Panc1 (cell line): Measurements from ENCODE around the gene GANAB. TPM values are rescaled to one million over a fixed set of nuclear protein-coding genes. Genes with fewer than 3 reads are reported as not detected.
"Not testable (repeated sequence)": the region's sequence is repeated elsewhere in the genome, so short reads cannot be mapped to it uniquely, and the experiment has no call there.

Experiments used
- ATAC-seq: fragments of 200-7000 bp; cut with Tn5 transposase; 2 replicates; pipeline ENCODE4 v1.9.1; 2020; ENCODE audit warnings: mild to moderate bottlenecking, moderate library complexity
- BruUV-seq: library from RNA; stranded (reverse); fragments of 400-500 nt; replicated peaks from 2 replicates; lab custom pipeline; 2021; lab: Mats Ljungman, UMichigan
- CTCF ChIA-PET: fragments of 300-600 bp; sonication (Branson Sonifier 250); formaldehyde crosslinking; loops from one replicate; lab custom pipeline; 2022; ENCODE audit warnings: antibody characterized with exemption; lab: Charles Lee
- POLR2A ChIA-PET: fragments of 300-600 bp; sonication (Branson Sonifier 250); formaldehyde crosslinking; loops from one replicate; lab custom pipeline; 2022; ENCODE audit warnings: antibody characterized with exemption; lab: Charles Lee
- DNase-seq: peaks from one replicate; pipeline ENCODE4 v3.0.0-alpha.2; 2010; ENCODE audit warnings: low read depth, low spot score
- H3K27ac ChIP-seq: 2 replicates; pipeline ENCODE4 v1.5.1; 2011; ENCODE audit warnings: mild to moderate bottlenecking, low read length, inconsistent platforms
- H3K27me3 ChIP-seq: fragments of 200-500 bp; sonication (Bioruptor generic); 2 replicates; pipeline ENCODE4 v1.6.0; 2014; ENCODE audit warnings: low read length, inconsistent platforms; ENCODE audit not compliant: control insufficient read depth, insufficient read depth
- H3K36me3 ChIP-seq: fragments of 200-500 bp; sonication (Bioruptor generic); 2 replicates; pipeline ENCODE4 v1.5.1; 2014; ENCODE audit warnings: inconsistent platforms, mild to moderate bottlenecking, low read length, moderate library complexity; ENCODE audit not compliant: control insufficient read depth, insufficient read depth
- H3K4me1 ChIP-seq: 2 replicates; pipeline ENCODE4 v1.5.1; 2011; ENCODE audit warnings: inconsistent platforms, mild to moderate bottlenecking, low read length, moderate library complexity; ENCODE audit not compliant: control insufficient read depth, insufficient read depth
- H3K4me3 ChIP-seq, 2 experiments: 2 replicates each; pipeline ENCODE4 v1.5.1; 2011 to 2012; ENCODE audit warnings: low read depth in 2 of 2, low read length in 2 of 2, mild to moderate bottlenecking in 2 of 2, inconsistent platforms in 1 of 2, moderate library complexity in 1 of 2
- H3K9me3 ChIP-seq: fragments of 200-500 bp; sonication (Bioruptor generic); 2 replicates; pipeline ENCODE4 v1.5.1; 2014; ENCODE audit warnings: low read depth, mild to moderate bottlenecking, inconsistent platforms, low read length, moderate library complexity; ENCODE audit not compliant: control insufficient read depth, insufficient read depth
- POLR2AphosphoS5 ChIP-seq: IDR thresholded peaks from 2 replicates; pipeline ENCODE4 v1.6.1; 2012; ENCODE audit warnings: mild to moderate bottlenecking, low read depth, low read length, moderate library complexity
- SIN3A ChIP-seq: IDR thresholded peaks from 2 replicates; pipeline ENCODE4 v1.6.1; 2012; ENCODE audit warnings: low read depth, mild to moderate bottlenecking, low read length, moderate library complexity, borderline replicate concordance; ENCODE audit not compliant: insufficient read depth
- TCF7L2 ChIP-seq: IDR thresholded peaks from 2 replicates; pipeline ENCODE4 v1.6.1; 2011; ENCODE audit warnings: mild to moderate bottlenecking, low read depth, low read length, inconsistent platforms
- in situ Hi-C: cut with HindIII; loops from 2 replicates; pipeline ENCODE4 v1.10.0; 2016; ENCODE audit warnings: low sequenced_read_pairs, low pct_unique_long_range_greater_than_20kb
- intact Hi-C: fragments of 100-400 bp; cut with micrococcal nuclease; formaldehyde crosslinking; loops from one replicate; pipeline ENCODE4 v1.10.0; 2022; ENCODE audit not compliant: unreplicated experiment
- total RNA-seq: library from RNA; stranded (reverse); gene quantifications from one replicate; pipeline ENCODE4 v1.2.1, GENCODE V29; 2021; ENCODE audit not compliant: unreplicated experiment
- TF ChIP-seq, protein P1 (sequence below): fragments of 450-650 bp; IDR thresholded peaks from 2 replicates; pipeline ENCODE4 v1.5.1; 2017; ENCODE audit warnings: mild to moderate bottlenecking
- TF ChIP-seq, protein P2 (sequence below), 2 experiments: IDR thresholded peaks; 2 replicates each; pipeline ENCODE4 v1.6.1; 2011 to 2012; ENCODE audit warnings: low read depth in 2 of 2, control low read depth in 1 of 2, low read length in 1 of 2, mild to moderate bottlenecking in 1 of 2, moderate library complexity in 1 of 2; ENCODE audit not compliant: insufficient read depth in 1 of 2

GANAB gene
- total RNA-seq, 1 experiment from 2014 or later = 415 TPM

DNA sequence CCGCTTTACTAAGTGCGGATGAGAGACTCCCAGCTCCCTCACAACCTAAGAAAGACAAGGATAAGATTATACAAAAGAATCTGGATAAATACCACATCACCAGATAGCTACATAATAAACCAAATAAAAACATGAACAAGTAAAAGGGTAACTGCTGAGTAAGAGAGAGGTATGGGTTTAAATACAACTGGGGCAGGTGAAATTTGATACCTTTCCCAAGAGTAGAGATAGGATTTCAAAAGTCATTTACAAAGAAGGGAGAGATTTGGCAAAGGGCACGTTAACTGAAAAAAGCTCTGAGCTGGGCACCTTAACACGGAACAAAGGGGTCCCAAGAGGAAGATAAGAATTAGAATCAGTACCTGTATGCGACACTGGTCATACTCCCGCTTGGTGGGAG is 30.7 kb upstream of the GANAB start:
- TF ChIP-seq SIN3A (no peak), POLR2AphosphoS5 (no peak), TCF7L2 (no peak)
- TF ChIP-seq, protein P1, sequence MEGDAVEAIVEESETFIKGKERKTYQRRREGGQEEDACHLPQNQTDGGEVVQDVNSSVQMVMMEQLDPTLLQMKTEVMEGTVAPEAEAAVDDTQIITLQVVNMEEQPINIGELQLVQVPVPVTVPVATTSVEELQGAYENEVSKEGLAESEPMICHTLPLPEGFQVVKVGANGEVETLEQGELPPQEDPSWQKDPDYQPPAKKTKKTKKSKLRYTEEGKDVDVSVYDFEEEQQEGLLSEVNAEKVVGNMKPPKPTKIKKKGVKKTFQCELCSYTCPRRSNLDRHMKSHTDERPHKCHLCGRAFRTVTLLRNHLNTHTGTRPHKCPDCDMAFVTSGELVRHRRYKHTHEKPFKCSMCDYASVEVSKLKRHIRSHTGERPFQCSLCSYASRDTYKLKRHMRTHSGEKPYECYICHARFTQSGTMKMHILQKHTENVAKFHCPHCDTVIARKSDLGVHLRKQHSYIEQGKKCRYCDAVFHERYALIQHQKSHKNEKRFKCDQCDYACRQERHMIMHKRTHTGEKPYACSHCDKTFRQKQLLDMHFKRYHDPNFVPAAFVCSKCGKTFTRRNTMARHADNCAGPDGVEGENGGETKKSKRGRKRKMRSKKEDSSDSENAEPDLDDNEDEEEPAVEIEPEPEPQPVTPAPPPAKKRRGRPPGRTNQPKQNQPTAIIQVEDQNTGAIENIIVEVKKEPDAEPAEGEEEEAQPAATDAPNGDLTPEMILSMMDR = no peak
- TF ChIP-seq, protein P2, sequence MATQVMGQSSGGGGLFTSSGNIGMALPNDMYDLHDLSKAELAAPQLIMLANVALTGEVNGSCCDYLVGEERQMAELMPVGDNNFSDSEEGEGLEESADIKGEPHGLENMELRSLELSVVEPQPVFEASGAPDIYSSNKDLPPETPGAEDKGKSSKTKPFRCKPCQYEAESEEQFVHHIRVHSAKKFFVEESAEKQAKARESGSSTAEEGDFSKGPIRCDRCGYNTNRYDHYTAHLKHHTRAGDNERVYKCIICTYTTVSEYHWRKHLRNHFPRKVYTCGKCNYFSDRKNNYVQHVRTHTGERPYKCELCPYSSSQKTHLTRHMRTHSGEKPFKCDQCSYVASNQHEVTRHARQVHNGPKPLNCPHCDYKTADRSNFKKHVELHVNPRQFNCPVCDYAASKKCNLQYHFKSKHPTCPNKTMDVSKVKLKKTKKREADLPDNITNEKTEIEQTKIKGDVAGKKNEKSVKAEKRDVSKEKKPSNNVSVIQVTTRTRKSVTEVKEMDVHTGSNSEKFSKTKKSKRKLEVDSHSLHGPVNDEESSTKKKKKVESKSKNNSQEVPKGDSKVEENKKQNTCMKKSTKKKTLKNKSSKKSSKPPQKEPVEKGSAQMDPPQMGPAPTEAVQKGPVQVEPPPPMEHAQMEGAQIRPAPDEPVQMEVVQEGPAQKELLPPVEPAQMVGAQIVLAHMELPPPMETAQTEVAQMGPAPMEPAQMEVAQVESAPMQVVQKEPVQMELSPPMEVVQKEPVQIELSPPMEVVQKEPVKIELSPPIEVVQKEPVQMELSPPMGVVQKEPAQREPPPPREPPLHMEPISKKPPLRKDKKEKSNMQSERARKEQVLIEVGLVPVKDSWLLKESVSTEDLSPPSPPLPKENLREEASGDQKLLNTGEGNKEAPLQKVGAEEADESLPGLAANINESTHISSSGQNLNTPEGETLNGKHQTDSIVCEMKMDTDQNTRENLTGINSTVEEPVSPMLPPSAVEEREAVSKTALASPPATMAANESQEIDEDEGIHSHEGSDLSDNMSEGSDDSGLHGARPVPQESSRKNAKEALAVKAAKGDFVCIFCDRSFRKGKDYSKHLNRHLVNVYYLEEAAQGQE (IDR thresholded peaks at IDR 0.05; ENCODE audit: insufficient read depth in 1 of 2, low read depth in 2 of 2, low read length in 1 of 2) = no peak
- CTCF ChIA-PET = no interaction called here
- intact Hi-C loops = no loop called here
- POLR2A ChIA-PET = interaction anchor here (1.4 kb wide), 1 partner anchor 10 kb away, joined by 4 read pairs; no protein-coding TSS in a partner anchor
- H3K27ac ChIP-seq = no peak overlapping the region
- H3K27me3 ChIP-seq = no peaks in the 10 kb centered on the region
- ATAC-seq (no peak), DNase-seq (no peak)
- no TSS peak for BruUV-seq
- H3K36me3 ChIP-seq = no peaks in the 10 kb centered on the region; the same call in 1 of the 2 replicates
- in situ Hi-C loops = no loop called here
- H3K4me3 ChIP-seq = no peak overlapping the region; a peak in 1 of 4 replicates
- H3K9me3 ChIP-seq = no peaks in the 10 kb centered on the region
- peaks cover 19% of the 10 kb centered on the region for H3K4me1 ChIP-seq

DNA sequence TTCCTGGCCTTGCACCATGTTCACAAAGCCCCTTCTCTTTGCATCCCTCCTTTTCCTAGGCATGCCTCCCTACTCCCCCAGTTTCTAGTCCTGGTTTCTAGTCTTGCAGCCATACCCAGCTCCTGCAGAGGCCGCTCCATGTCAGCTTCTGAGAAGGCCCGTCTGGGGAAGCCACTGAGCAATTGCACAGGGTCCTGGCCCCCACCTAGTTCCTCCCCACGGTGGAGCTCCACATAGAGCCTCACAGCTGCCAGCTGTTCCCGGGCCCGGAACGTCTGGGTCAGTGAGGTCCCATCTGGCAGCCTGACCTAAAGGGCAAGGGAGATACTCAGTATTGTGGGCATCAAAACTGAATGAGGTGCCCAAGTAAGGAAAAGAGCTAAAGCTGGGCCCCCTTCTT is 30.3 kb upstream of the GANAB start:
- ATAC-seq (no peak), DNase-seq (no peak)
- TF ChIP-seq, protein P2 (IDR thresholded peaks at IDR 0.05; ENCODE audit: insufficient read depth in 1 of 2, low read depth in 2 of 2, low read length in 1 of 2) = no peak
- no peak for TF ChIP-seq SIN3A
- TF ChIP-seq, protein P1 = no peak
- no peak for TF ChIP-seq POLR2AphosphoS5
- TF ChIP-seq TCF7L2 = no peak
- Histone ChIP-seq H3K36me3 (no peaks in the 10 kb centered on the region; the same call in 1 of the 2 replicates), H3K27me3 (no peaks in the 10 kb centered on the region), H3K27ac (no peak overlapping the region), H3K4me1 (peaks cover 19% of the 10 kb centered on the region), H3K4me3 (no peak overlapping the region), H3K9me3 (no peaks in the 10 kb centered on the region)
- in situ Hi-C loops (no loop called here), intact Hi-C loops (no loop called here)
- POLR2A ChIA-PET = interaction anchor here (1.4 kb wide), 1 partner anchor 10 kb away, joined by 4 read pairs; no protein-coding TSS in a partner anchor
- CTCF ChIA-PET = no interaction called here
- no TSS peak for BruUV-seq

DNA sequence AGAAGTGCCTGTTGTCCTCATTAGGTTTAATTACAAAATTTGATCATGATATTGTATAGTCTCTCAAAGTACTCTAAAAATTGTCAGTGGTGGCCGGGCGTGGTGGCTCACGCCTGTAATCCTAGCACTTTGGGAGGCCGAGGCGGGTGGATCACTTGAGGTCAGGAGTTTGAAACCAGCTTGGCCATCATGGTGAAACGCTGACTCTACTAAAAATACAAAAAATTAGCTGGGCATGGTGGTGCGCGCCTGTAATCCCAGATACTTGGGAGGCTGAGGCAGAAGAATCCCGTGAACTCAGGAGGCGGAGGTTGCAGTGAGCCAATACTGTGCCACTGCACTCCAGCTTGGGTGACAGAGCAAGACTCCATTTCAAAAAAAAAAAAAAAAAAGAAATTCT is 29.0 kb upstream of the GANAB start:
- in situ Hi-C loops, H3K27me3 ChIP-seq, BruUV-seq, ATAC-seq, intact Hi-C loops, DNase-seq, H3K27ac ChIP-seq, H3K9me3 ChIP-seq, H3K36me3 ChIP-seq, CTCF ChIA-PET, H3K4me3 ChIP-seq: not testable (repeated sequence)
- POLR2A ChIA-PET = interaction anchor here (0.6 kb wide), 1 partner anchor 8 kb away, joined by 3 read pairs; no protein-coding TSS in a partner anchor
- peaks cover 19% of the 10 kb centered on the region for H3K4me1 ChIP-seq
